WTC11 (cell line): Measurements from ENCODE around the gene PDF. TPM values are rescaled to one million over a fixed set of nuclear protein-coding genes. Genes with fewer than 3 reads are reported as not detected.

Source experiments
- ATAC-seq: fragments of 200-7000 bp; cut with Tn5 transposase; 2 replicates; pipeline ENCODE4 v1.10.0; 2021; ENCODE audit warnings: mild to moderate bottlenecking, moderate library complexity
- CTCF ChIA-PET: fragments of 300-600 bp; sonication (Branson Sonifier 250); formaldehyde crosslinking; loops from one replicate; lab custom pipeline; 2021; ENCODE audit warnings: antibody characterized with exemption; lab: Charles Lee
- POLR2A ChIA-PET: fragments of 350-600 bp; sonication (Branson Sonifier 250); formaldehyde crosslinking; loops from one replicate; lab custom pipeline; 2021; ENCODE audit warnings: antibody characterized with exemption; lab: Charles Lee
- DNase-seq: peaks from one replicate; pipeline ENCODE4 v3.0.0; 2021; ENCODE audit warnings: low spot score
- H3K27ac Mint-ChIP-seq: 2 replicates; pipeline ENCODE4 v1.8.0; 2021; ENCODE audit warnings: mixed read lengths
- H3K27me3 Mint-ChIP-seq: 2 replicates; pipeline ENCODE4 v1.8.0; 2021; ENCODE audit warnings: low read depth, mild to moderate bottlenecking, moderate library complexity, mixed read lengths
- H3K36me3 Mint-ChIP-seq: 2 replicates; pipeline ENCODE4 v1.8.0; 2021; ENCODE audit warnings: mixed read lengths
- H3K4me1 Mint-ChIP-seq: 2 replicates; pipeline ENCODE4 v1.8.0; 2022; ENCODE audit warnings: mixed read lengths
- H3K4me3 Mint-ChIP-seq: 2 replicates; pipeline ENCODE4 v1.8.0; 2021; ENCODE audit warnings: mild to moderate bottlenecking, moderate library complexity, mixed read lengths
- H3K9me3 Mint-ChIP-seq: 2 replicates; pipeline ENCODE4 v1.8.0; 2021; ENCODE audit warnings: mixed read lengths
- ATF1 ChIP-seq: sonication (generic); formaldehyde crosslinking; IDR thresholded peaks from 2 replicates; pipeline ENCODE4 v1.8.1; 2023; ENCODE audit warnings: mild to moderate bottlenecking, moderate library complexity, missing genetic modification reagents
- CREM ChIP-seq: sonication (generic); formaldehyde crosslinking; IDR thresholded peaks from 2 replicates; pipeline ENCODE4 v1.8.1; 2022; ENCODE audit warnings: mild to moderate bottlenecking, missing genetic modification reagents, moderate library complexity
- FOXK1 ChIP-seq: sonication (generic); formaldehyde crosslinking; IDR thresholded peaks from 2 replicates; pipeline ENCODE4 v1.8.0; 2022; ENCODE audit warnings: mild to moderate bottlenecking, moderate library complexity, missing genetic modification reagents
- FOXP1 ChIP-seq: sonication (generic); formaldehyde crosslinking; IDR thresholded peaks from 2 replicates; pipeline ENCODE4 v1.8.0; 2022; ENCODE audit warnings: missing genetic modification reagents, mild to moderate bottlenecking, moderate library complexity, borderline replicate concordance
- GABPB1 ChIP-seq: sonication (generic); formaldehyde crosslinking; IDR thresholded peaks from 2 replicates; pipeline ENCODE4 v1.8.1; 2023; ENCODE audit warnings: mild to moderate bottlenecking, missing genetic modification reagents
- HMGA2 ChIP-seq: fragments of 250-450 bp; sonication (Bioruptor Pico); IDR thresholded peaks from 2 replicates; pipeline ENCODE4 v1.4.0; 2021; ENCODE audit warnings: mild to moderate bottlenecking, moderate library complexity
- NFATC4 ChIP-seq: fragments of 250-450 bp; sonication (Bioruptor Pico); IDR thresholded peaks from 2 replicates; pipeline ENCODE4 v1.9.0; 2021; ENCODE audit warnings: mild to moderate bottlenecking
- RORB ChIP-seq: fragments of 250-450 bp; sonication (Bioruptor Pico); IDR thresholded peaks from 2 replicates; pipeline ENCODE4 v1.9.0; 2021; ENCODE audit warnings: mild to moderate bottlenecking
- SMAD3 ChIP-seq: sonication (generic); formaldehyde crosslinking; IDR thresholded peaks from 2 replicates; pipeline ENCODE4 v1.8.0; 2022; ENCODE audit warnings: missing genetic modification reagents, mild to moderate bottlenecking, borderline replicate concordance
- ZNF138 ChIP-seq: sonication (generic); formaldehyde crosslinking; conservative IDR thresholded peaks from 2 replicates; pipeline ENCODE4 v1.8.1; 2022; ENCODE audit warnings: mild to moderate bottlenecking, moderate library complexity, missing genetic modification reagents
- total RNA-seq: library from RNA; stranded (reverse); gene quantifications from 3 replicates; pipeline ENCODE4 v1.2.3, GENCODE V29; 2021
- TF ChIP-seq, protein P1 (sequence below): sonication (generic); formaldehyde crosslinking; IDR thresholded peaks from 2 replicates; pipeline ENCODE4 v1.8.1; 2022; ENCODE audit warnings: low read depth, missing genetic modification reagents, borderline replicate concordance
- TF ChIP-seq, protein P2 (sequence below): sonication (generic); formaldehyde crosslinking; IDR thresholded peaks from 2 replicates; pipeline ENCODE4 v1.8.0; 2023; ENCODE audit warnings: mild to moderate bottlenecking, missing genetic modification reagents
- TF ChIP-seq, protein P3 (sequence below): fragments of 250-450 bp; sonication (Bioruptor Pico); IDR thresholded peaks from 2 replicates; pipeline ENCODE4 v2.1.2; 2022; ENCODE audit warnings: mild to moderate bottlenecking, moderate library complexity
- TF ChIP-seq, protein P4 (sequence below): sonication (generic); formaldehyde crosslinking; IDR thresholded peaks from 2 replicates; pipeline ENCODE4 v1.8.0; 2023; ENCODE audit warnings: missing genetic modification reagents, mild to moderate bottlenecking, borderline replicate concordance
- TF ChIP-seq, protein P5 (sequence below): sonication (generic); formaldehyde crosslinking; IDR thresholded peaks from 2 replicates; pipeline ENCODE4 v1.8.0; 2022; ENCODE audit warnings: missing genetic modification reagents
- TF ChIP-seq, protein P6 (sequence below): sonication (generic); formaldehyde crosslinking; conservative IDR thresholded peaks from 2 replicates; pipeline ENCODE4 v1.8.1; 2022; ENCODE audit warnings: mild to moderate bottlenecking, missing genetic modification reagents
- TF ChIP-seq, protein P7 (sequence below): sonication (generic); formaldehyde crosslinking; IDR thresholded peaks from 2 replicates; pipeline ENCODE4 v1.8.1; 2022; ENCODE audit warnings: mild to moderate bottlenecking, moderate library complexity, missing genetic modification reagents

The PDF gene
- total RNA-seq, 1 experiment from 2014 or later = 28.2 TPM

DNA sequence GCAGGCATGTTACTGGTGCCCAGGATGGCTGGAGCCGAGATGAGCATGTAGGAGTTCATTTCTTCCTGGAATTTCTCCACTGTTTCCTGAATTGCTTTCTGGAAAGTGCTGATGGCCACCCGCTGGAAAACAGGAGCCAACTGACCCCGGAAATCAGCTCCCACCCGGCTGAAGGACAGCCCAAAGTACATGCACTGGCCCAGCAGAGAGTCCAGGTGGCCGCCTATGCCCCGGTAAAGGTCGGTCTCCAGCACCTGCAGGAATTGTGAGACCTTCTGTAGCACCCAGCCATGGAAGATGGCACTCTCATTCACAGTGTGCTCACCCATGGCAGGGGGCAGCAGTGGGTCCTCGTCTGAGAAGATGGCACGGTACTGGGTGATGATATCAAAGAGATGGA lies 4.3 kb upstream of the PDF start:
- H3K36me3 Mint-ChIP-seq = peaks cover 49% of the 10 kb centered on the region
- POLR2A ChIA-PET = no interaction called here

DNA sequence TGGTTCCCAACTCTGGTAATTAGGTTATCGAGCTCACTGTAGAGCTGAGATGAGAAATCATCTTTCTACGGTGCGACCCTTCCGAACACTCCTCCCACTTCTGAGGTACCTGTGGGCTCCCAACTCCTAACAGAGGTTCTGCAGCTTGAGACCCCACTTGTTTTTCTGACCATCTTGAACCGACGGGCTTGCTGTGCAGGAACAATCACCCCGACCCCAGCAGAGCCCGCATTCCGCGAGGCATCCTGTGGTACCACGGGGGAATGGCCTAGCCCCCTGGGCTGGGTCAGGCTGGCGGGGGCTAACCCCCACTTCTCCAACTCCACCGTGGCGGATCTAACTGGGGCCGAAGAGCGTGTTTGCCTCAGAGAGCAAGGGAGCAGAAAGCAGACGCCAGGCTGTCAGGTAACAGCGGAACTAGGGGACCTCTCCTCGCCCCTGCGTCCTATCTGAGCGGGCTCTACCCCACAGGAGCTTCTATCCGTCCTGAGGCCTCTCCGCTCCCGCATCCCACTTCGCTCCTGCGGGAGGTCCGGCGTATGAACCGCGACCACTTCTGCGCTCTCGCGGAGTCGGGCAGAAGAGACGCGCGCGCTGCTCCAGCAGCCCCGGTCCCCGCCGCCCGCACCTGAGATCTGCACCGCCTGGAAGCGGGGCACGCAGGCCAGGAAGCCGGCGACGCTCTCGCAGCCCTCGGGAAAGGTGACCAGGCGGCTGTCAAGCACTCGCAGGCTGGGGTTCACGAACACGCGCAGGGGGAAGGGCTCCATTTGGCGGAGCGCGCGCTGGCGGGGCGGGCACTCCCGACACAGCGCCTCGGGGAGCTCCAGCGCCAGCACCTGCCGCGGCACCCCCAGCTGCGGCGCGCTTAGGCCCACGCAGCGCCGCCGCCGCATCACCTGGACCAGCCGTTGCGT lies 761 bp downstream of the PDF start:
- peaks cover 57% of the 10 kb centered on the region for H3K36me3 Mint-ChIP-seq
- DNase-seq (peak; percentile 49), ATAC-seq (peak; percentile 2; the same call in 1 of the 2 replicates)
- ChIA-PET CTCF (interaction anchor here (0.9 kb wide), 1 partner anchor 9 kb away, joined by 3 read pairs; no protein-coding TSS in a partner anchor), POLR2A (interaction anchor here (0.6 to 1.1 kb wide), 5 partner anchors 9 to 959 kb away, joined by 3 to 4 read pairs (median 3); partner anchors contain the start of gene COG8)
- no peaks in the 10 kb centered on the region for H3K9me3 Mint-ChIP-seq
- peaks cover 22% of the 10 kb centered on the region for H3K4me1 Mint-ChIP-seq
- peak overlapping the region; percentile 41; the same call in 1 of the 2 replicates for H3K27ac Mint-ChIP-seq
- no peaks in the 10 kb centered on the region for H3K27me3 Mint-ChIP-seq
- peak overlapping the region; percentile 85 for H3K4me3 Mint-ChIP-seq
- TF ChIP-seq ATF1 (0 out of 2 replicates have a peak, but pooled peaks have one; percentile 42), GABPB1 (CRISPR knock-in tag) (no peak), ZNF138 (CRISPR knock-in tag) (peak; percentile 38; the same call in 1 of the 2 replicates), CREM (no peak), FOXP1 (CRISPR knock-in tag) (0 out of 2 replicates have a peak, but pooled peaks have one; percentile 2), RORB (CRISPR knock-in tag) (no peak), SMAD3 (CRISPR knock-in tag) (peak; percentile 39; the same call in 1 of the 2 replicates), FOXK1 (CRISPR knock-in tag) (0 out of 2 replicates have a peak, but pooled peaks have one; percentile 4), NFATC4 (CRISPR knock-in tag) (no peak)
- TF ChIP-seq, protein P1, sequence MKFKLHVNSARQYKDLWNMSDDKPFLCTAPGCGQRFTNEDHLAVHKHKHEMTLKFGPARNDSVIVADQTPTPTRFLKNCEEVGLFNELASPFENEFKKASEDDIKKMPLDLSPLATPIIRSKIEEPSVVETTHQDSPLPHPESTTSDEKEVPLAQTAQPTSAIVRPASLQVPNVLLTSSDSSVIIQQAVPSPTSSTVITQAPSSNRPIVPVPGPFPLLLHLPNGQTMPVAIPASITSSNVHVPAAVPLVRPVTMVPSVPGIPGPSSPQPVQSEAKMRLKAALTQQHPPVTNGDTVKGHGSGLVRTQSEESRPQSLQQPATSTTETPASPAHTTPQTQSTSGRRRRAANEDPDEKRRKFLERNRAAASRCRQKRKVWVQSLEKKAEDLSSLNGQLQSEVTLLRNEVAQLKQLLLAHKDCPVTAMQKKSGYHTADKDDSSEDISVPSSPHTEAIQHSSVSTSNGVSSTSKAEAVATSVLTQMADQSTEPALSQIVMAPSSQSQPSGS = no peak
- TF ChIP-seq, protein P2, sequence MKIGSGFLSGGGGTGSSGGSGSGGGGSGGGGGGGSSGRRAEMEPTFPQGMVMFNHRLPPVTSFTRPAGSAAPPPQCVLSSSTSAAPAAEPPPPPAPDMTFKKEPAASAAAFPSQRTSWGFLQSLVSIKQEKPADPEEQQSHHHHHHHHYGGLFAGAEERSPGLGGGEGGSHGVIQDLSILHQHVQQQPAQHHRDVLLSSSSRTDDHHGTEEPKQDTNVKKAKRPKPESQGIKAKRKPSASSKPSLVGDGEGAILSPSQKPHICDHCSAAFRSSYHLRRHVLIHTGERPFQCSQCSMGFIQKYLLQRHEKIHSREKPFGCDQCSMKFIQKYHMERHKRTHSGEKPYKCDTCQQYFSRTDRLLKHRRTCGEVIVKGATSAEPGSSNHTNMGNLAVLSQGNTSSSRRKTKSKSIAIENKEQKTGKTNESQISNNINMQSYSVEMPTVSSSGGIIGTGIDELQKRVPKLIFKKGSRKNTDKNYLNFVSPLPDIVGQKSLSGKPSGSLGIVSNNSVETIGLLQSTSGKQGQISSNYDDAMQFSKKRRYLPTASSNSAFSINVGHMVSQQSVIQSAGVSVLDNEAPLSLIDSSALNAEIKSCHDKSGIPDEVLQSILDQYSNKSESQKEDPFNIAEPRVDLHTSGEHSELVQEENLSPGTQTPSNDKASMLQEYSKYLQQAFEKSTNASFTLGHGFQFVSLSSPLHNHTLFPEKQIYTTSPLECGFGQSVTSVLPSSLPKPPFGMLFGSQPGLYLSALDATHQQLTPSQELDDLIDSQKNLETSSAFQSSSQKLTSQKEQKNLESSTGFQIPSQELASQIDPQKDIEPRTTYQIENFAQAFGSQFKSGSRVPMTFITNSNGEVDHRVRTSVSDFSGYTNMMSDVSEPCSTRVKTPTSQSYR = no peak
- TF ChIP-seq, protein P3, sequence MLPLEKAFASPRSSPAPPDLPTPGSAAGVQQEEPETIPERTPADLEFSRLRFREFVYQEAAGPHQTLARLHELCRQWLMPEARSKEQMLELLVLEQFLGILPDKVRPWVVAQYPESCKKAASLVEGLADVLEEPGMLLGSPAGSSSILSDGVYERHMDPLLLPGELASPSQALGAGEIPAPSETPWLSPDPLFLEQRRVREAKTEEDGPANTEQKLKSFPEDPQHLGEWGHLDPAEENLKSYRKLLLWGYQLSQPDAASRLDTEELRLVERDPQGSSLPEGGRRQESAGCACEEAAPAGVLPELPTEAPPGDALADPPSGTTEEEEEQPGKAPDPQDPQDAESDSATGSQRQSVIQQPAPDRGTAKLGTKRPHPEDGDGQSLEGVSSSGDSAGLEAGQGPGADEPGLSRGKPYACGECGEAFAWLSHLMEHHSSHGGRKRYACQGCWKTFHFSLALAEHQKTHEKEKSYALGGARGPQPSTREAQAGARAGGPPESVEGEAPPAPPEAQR (CRISPR knock-in tag) = no peak
- TF ChIP-seq, protein P4, sequence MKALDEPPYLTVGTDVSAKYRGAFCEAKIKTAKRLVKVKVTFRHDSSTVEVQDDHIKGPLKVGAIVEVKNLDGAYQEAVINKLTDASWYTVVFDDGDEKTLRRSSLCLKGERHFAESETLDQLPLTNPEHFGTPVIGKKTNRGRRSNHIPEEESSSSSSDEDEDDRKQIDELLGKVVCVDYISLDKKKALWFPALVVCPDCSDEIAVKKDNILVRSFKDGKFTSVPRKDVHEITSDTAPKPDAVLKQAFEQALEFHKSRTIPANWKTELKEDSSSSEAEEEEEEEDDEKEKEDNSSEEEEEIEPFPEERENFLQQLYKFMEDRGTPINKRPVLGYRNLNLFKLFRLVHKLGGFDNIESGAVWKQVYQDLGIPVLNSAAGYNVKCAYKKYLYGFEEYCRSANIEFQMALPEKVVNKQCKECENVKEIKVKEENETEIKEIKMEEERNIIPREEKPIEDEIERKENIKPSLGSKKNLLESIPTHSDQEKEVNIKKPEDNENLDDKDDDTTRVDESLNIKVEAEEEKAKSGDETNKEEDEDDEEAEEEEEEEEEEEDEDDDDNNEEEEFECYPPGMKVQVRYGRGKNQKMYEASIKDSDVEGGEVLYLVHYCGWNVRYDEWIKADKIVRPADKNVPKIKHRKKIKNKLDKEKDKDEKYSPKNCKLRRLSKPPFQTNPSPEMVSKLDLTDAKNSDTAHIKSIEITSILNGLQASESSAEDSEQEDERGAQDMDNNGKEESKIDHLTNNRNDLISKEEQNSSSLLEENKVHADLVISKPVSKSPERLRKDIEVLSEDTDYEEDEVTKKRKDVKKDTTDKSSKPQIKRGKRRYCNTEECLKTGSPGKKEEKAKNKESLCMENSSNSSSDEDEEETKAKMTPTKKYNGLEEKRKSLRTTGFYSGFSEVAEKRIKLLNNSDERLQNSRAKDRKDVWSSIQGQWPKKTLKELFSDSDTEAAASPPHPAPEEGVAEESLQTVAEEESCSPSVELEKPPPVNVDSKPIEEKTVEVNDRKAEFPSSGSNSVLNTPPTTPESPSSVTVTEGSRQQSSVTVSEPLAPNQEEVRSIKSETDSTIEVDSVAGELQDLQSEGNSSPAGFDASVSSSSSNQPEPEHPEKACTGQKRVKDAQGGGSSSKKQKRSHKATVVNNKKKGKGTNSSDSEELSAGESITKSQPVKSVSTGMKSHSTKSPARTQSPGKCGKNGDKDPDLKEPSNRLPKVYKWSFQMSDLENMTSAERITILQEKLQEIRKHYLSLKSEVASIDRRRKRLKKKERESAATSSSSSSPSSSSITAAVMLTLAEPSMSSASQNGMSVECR = peak; percentile 68; the same call in 1 of the 2 replicates
- TF ChIP-seq, protein P5, sequence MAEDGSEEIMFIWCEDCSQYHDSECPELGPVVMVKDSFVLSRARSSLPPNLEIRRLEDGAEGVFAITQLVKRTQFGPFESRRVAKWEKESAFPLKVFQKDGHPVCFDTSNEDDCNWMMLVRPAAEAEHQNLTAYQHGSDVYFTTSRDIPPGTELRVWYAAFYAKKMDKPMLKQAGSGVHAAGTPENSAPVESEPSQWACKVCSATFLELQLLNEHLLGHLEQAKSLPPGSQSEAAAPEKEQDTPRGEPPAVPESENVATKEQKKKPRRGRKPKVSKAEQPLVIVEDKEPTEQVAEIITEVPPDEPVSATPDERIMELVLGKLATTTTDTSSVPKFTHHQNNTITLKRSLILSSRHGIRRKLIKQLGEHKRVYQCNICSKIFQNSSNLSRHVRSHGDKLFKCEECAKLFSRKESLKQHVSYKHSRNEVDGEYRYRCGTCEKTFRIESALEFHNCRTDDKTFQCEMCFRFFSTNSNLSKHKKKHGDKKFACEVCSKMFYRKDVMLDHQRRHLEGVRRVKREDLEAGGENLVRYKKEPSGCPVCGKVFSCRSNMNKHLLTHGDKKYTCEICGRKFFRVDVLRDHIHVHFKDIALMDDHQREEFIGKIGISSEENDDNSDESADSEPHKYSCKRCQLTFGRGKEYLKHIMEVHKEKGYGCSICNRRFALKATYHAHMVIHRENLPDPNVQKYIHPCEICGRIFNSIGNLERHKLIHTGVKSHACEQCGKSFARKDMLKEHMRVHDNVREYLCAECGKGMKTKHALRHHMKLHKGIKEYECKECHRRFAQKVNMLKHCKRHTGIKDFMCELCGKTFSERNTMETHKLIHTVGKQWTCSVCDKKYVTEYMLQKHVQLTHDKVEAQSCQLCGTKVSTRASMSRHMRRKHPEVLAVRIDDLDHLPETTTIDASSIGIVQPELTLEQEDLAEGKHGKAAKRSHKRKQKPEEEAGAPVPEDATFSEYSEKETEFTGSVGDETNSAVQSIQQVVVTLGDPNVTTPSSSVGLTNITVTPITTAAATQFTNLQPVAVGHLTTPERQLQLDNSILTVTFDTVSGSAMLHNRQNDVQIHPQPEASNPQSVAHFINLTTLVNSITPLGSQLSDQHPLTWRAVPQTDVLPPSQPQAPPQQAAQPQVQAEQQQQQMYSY (CRISPR knock-in tag) = 0 out of 2 replicates have a peak, but pooled peaks have one; percentile 16
- TF ChIP-seq, protein P6, sequence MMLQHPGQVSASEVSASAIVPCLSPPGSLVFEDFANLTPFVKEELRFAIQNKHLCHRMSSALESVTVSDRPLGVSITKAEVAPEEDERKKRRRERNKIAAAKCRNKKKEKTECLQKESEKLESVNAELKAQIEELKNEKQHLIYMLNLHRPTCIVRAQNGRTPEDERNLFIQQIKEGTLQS (CRISPR knock-in tag) = no peak
- TF ChIP-seq, protein P7, sequence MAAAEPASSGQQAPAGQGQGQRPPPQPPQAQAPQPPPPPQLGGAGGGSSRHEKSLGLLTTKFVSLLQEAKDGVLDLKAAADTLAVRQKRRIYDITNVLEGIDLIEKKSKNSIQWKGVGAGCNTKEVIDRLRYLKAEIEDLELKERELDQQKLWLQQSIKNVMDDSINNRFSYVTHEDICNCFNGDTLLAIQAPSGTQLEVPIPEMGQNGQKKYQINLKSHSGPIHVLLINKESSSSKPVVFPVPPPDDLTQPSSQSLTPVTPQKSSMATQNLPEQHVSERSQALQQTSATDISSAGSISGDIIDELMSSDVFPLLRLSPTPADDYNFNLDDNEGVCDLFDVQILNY = no peak

More for the DNA sequence above, 4.3 kb upstream of the PDF start:
- no peak overlapping the region for H3K27ac Mint-ChIP-seq
- ATAC-seq = no peak
- peaks cover 7% of the 10 kb centered on the region for H3K4me1 Mint-ChIP-seq
- no peak for DNase-seq
- TF ChIP-seq HMGA2 (CRISPR knock-in tag) = no peak
- H3K9me3 Mint-ChIP-seq = no peaks in the 10 kb centered on the region
- CTCF ChIA-PET = no interaction called here
- no peaks in the 10 kb centered on the region for H3K27me3 Mint-ChIP-seq
- H3K4me3 Mint-ChIP-seq = no peak overlapping the region
